ENCODE results near the gene LMAN1L.

DNA sequence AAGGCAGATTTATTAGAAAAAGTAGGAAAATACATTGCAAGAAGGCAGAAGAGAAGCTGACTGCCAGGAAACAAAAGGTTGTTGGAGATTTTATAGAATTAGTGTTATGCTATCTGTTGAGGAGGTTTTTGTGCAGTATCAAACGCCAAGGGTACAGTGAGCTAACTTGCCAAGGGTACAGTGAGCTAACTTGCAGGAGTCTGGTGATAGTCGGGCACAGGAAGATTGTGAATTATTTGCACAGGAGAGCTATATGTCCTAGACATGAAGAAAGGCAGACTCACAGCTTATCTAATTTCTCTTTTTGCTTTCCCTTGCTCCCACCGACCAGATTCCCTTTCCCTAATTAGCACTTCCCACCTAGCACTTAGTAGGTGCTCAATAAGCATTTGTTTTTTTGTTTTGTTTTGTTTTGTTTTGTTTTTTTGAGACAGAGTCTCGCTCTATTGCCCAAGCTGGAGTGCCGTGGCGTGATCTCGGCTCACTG is 33.4 kb upstream of the LMAN1L start:
- no peak for TF ChIP-seq TAF1 (conservative IDR thresholded peaks at IDR 0.05)
- TF ChIP-seq, protein P1, sequence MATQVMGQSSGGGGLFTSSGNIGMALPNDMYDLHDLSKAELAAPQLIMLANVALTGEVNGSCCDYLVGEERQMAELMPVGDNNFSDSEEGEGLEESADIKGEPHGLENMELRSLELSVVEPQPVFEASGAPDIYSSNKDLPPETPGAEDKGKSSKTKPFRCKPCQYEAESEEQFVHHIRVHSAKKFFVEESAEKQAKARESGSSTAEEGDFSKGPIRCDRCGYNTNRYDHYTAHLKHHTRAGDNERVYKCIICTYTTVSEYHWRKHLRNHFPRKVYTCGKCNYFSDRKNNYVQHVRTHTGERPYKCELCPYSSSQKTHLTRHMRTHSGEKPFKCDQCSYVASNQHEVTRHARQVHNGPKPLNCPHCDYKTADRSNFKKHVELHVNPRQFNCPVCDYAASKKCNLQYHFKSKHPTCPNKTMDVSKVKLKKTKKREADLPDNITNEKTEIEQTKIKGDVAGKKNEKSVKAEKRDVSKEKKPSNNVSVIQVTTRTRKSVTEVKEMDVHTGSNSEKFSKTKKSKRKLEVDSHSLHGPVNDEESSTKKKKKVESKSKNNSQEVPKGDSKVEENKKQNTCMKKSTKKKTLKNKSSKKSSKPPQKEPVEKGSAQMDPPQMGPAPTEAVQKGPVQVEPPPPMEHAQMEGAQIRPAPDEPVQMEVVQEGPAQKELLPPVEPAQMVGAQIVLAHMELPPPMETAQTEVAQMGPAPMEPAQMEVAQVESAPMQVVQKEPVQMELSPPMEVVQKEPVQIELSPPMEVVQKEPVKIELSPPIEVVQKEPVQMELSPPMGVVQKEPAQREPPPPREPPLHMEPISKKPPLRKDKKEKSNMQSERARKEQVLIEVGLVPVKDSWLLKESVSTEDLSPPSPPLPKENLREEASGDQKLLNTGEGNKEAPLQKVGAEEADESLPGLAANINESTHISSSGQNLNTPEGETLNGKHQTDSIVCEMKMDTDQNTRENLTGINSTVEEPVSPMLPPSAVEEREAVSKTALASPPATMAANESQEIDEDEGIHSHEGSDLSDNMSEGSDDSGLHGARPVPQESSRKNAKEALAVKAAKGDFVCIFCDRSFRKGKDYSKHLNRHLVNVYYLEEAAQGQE (IDR thresholded peaks at IDR 0.05) = no peak
- TF ChIP-seq, protein P2, sequence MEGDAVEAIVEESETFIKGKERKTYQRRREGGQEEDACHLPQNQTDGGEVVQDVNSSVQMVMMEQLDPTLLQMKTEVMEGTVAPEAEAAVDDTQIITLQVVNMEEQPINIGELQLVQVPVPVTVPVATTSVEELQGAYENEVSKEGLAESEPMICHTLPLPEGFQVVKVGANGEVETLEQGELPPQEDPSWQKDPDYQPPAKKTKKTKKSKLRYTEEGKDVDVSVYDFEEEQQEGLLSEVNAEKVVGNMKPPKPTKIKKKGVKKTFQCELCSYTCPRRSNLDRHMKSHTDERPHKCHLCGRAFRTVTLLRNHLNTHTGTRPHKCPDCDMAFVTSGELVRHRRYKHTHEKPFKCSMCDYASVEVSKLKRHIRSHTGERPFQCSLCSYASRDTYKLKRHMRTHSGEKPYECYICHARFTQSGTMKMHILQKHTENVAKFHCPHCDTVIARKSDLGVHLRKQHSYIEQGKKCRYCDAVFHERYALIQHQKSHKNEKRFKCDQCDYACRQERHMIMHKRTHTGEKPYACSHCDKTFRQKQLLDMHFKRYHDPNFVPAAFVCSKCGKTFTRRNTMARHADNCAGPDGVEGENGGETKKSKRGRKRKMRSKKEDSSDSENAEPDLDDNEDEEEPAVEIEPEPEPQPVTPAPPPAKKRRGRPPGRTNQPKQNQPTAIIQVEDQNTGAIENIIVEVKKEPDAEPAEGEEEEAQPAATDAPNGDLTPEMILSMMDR (IDR thresholded peaks at IDR 0.05; ENCODE audit: low read depth, low read length, missing input control) = no peak
- TF ChIP-seq RXRA (IDR thresholded peaks at IDR 0.05) = no peak
- TF ChIP-seq, protein P3, sequence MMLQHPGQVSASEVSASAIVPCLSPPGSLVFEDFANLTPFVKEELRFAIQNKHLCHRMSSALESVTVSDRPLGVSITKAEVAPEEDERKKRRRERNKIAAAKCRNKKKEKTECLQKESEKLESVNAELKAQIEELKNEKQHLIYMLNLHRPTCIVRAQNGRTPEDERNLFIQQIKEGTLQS (IDR thresholded peaks at IDR 0.05) = no peak
- TF ChIP-seq, protein P4, sequence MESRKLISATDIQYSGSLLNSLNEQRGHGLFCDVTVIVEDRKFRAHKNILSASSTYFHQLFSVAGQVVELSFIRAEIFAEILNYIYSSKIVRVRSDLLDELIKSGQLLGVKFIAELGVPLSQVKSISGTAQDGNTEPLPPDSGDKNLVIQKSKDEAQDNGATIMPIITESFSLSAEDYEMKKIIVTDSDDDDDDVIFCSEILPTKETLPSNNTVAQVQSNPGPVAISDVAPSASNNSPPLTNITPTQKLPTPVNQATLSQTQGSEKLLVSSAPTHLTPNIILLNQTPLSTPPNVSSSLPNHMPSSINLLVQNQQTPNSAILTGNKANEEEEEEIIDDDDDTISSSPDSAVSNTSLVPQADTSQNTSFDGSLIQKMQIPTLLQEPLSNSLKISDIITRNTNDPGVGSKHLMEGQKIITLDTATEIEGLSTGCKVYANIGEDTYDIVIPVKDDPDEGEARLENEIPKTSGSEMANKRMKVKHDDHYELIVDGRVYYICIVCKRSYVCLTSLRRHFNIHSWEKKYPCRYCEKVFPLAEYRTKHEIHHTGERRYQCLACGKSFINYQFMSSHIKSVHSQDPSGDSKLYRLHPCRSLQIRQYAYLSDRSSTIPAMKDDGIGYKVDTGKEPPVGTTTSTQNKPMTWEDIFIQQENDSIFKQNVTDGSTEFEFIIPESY (IDR thresholded peaks at IDR 0.05) = no peak
